ENCODE data around the gene AURKAIP1. TPM values are rescaled to one million over a fixed set of nuclear protein-coding genes. Genes with fewer than 3 reads are reported as not detected.
"Not testable (repeated sequence)": the region's sequence is repeated elsewhere in the genome, so short reads cannot be mapped to it uniquely, and the experiment has no call there.

AURKAIP1 gene
- total RNA-seq, 1 donor from 2014 or later = 104 TPM

GRCh38 chr1:1388078-1388472 lies 13.1 kb upstream of the AURKAIP1 start:
- intact Hi-C loops (cut with micrococcal nuclease) = no loop called here

- intact Hi-C loops (cut with micrococcal nuclease) = no loop called here
Measured at GRCh38 chr1:1387098-1388077, 12.4 kb upstream of the AURKAIP1 start.

- intact Hi-C loops (cut with micrococcal nuclease) = no loop called here
Measured at GRCh38 chr1:1385931-1386330, 10.9 kb upstream of the AURKAIP1 start.

GRCh38 chr1:1385339-1385738 lies 10.3 kb upstream of the AURKAIP1 start:
- intact Hi-C loops (cut with micrococcal nuclease) = not testable (repeated sequence)

GRCh38 chr1:1381294-1381693 lies 6.3 kb upstream of the AURKAIP1 start:
- intact Hi-C loops (cut with micrococcal nuclease) = no loop called here

GRCh38 chr1:1380860-1381259 lies 5.9 kb upstream of the AURKAIP1 start:
- intact Hi-C loops (cut with micrococcal nuclease) = no loop called here

- intact Hi-C loops (cut with micrococcal nuclease) = no loop called here
Measured at GRCh38 chr1:1377540-1378205, 2.7 kb upstream of the AURKAIP1 start.

- intact Hi-C loops (cut with micrococcal nuclease) = no loop called here
Measured at GRCh38 chr1:1376551-1377226, 1.7 kb upstream of the AURKAIP1 start.

GRCh38 chr1:1374589-1374928 lies 448 bp downstream of the AURKAIP1 start:
- intact Hi-C loops (cut with micrococcal nuclease) = no loop called here

- intact Hi-C loops (cut with micrococcal nuclease) = no loop called here
Measured at GRCh38 chr1:1373815-1374588, 1.0 kb downstream of the AURKAIP1 start.

- intact Hi-C loops (cut with micrococcal nuclease) = no loop called here
Measured at GRCh38 chr1:1373051-1373814, 1.8 kb downstream of the AURKAIP1 start.

GRCh38 chr1:1371746-1372711 lies 3.0 kb downstream of the AURKAIP1 start:
- intact Hi-C loops (cut with micrococcal nuclease) = no loop called here

- intact Hi-C loops (cut with micrococcal nuclease) = no loop called here
Measured at GRCh38 chr1:1371364-1371745, 3.7 kb downstream of the AURKAIP1 start.

- intact Hi-C loops (cut with micrococcal nuclease) = no loop called here
Measured at GRCh38 chr1:1370771-1371300, 4.2 kb downstream of the AURKAIP1 start.

GRCh38 chr1:1370094-1370493 lies 4.9 kb downstream of the AURKAIP1 start:
- intact Hi-C loops (cut with micrococcal nuclease) = not testable (repeated sequence)

GRCh38 chr1:1367315-1367714 lies 7.7 kb downstream of the AURKAIP1 start:
- intact Hi-C loops (cut with micrococcal nuclease) = no loop called here

GRCh38 chr1:1366699-1367066 lies 8.3 kb downstream of the AURKAIP1 start:
- intact Hi-C loops (cut with micrococcal nuclease) = no loop called here

- intact Hi-C loops (cut with micrococcal nuclease) = no loop called here
Measured at GRCh38 chr1:1365875-1366698, 8.9 kb downstream of the AURKAIP1 start.

Measured in T-helper 1 cell treated with Interleukin-12 subunit alpha and Interleukin-12 subunit beta and Interleukin-4 antibody, amounts not matched to agents 30 ng/mL and 1 ng/mL, for 36 hours (primary cell).